ENCODE data around the gene GCG. TPM values are rescaled to one million over a fixed set of nuclear protein-coding genes. Genes with fewer than 3 reads are reported as not detected.

Gene GCG
- polyA plus RNA-seq, 1 experiment = 0.27 TPM

GRCh38 chr2:162111958-162112850, 39.8 kb downstream of the GCG start:
- Histone ChIP-seq H3K27me3 (ENCODE audit: control insufficient read depth, insufficient read depth, low read length) (no peaks in the 10 kb centered on the region), H3K27ac (ENCODE audit: low read depth, low read length) (no peak overlapping the region), H3K9me3 (ENCODE audit: control insufficient read depth, insufficient read depth, low read length) (no peaks in the 10 kb centered on the region; the same call in 1 of the 2 replicates), H3K4me3 (ENCODE audit: low read depth, low read length) (no peak overlapping the region)
- ChIA-PET POLR2A (no interaction called here), CTCF (no interaction called here)
- no peak for DNase-seq (ENCODE audit: low read depth, low spot score)
- no peak for TF ChIP-seq CTCF (IDR thresholded peaks at IDR 0.05; ENCODE audit: low read depth, low read length)

GRCh38 chr2:162107361-162107901, 44.6 kb downstream of the GCG start:
- no peak for TF ChIP-seq CTCF (IDR thresholded peaks at IDR 0.05; ENCODE audit: low read depth, low read length)
- Histone ChIP-seq H3K27me3 (ENCODE audit: control insufficient read depth, insufficient read depth, low read length) (no peaks in the 10 kb centered on the region), H3K27ac (ENCODE audit: low read depth, low read length) (no peak overlapping the region), H3K4me3 (ENCODE audit: low read depth, low read length) (no peak overlapping the region), H3K9me3 (ENCODE audit: control insufficient read depth, insufficient read depth, low read length) (no peaks in the 10 kb centered on the region)
- POLR2A ChIA-PET = no interaction called here
- no peak for DNase-seq (ENCODE audit: low read depth, low spot score)
- CTCF ChIA-PET = no interaction called here

GRCh38 chr2:162106746-162107145, 45.3 kb downstream of the GCG start:
- no peak overlapping the region for H3K27ac ChIP-seq (ENCODE audit: low read depth, low read length)
- CTCF ChIA-PET = interaction anchor here (1.4 kb wide), 1 partner anchor 18 kb away, joined by 3 read pairs; no protein-coding TSS in a partner anchor

GRCh38 chr2:162106146-162106551, 45.9 kb downstream of the GCG start:
- Histone ChIP-seq H3K4me3 (ENCODE audit: low read depth, low read length) (no peak overlapping the region), H3K27me3 (ENCODE audit: control insufficient read depth, insufficient read depth, low read length) (no peaks in the 10 kb centered on the region), H3K27ac (ENCODE audit: low read depth, low read length) (no peak overlapping the region), H3K9me3 (ENCODE audit: control insufficient read depth, insufficient read depth, low read length) (no peaks in the 10 kb centered on the region)
- POLR2A ChIA-PET = interaction anchor here (0.8 kb wide), 1 partner anchor 192 kb away, joined by 3 read pairs; no protein-coding TSS in a partner anchor
- no peak for TF ChIP-seq CTCF (IDR thresholded peaks at IDR 0.05; ENCODE audit: low read depth, low read length)
- no peak for DNase-seq (ENCODE audit: low read depth, low spot score)
- CTCF ChIA-PET = interaction anchor here (0.9 to 1.4 kb wide), 2 partner anchors 18 to 192 kb away, joined by 3 read pairs; no protein-coding TSS in a partner anchor

More at GRCh38 chr2:162106746-162107145, 45.3 kb downstream of the GCG start:
- Histone ChIP-seq H3K9me3 (ENCODE audit: control insufficient read depth, insufficient read depth, low read length) (no peaks in the 10 kb centered on the region), H3K27me3 (ENCODE audit: control insufficient read depth, insufficient read depth, low read length) (no peaks in the 10 kb centered on the region), H3K4me3 (ENCODE audit: low read depth, low read length) (no peak overlapping the region)
- no peak for TF ChIP-seq CTCF (IDR thresholded peaks at IDR 0.05; ENCODE audit: low read depth, low read length)
- POLR2A ChIA-PET = interaction anchor here (0.8 kb wide), 1 partner anchor 191 kb away, joined by 3 read pairs; no protein-coding TSS in a partner anchor
- no peak for DNase-seq (ENCODE audit: low read depth, low spot score)
